Measurements from ENCODE around the gene DYNC1I1. TPM values are rescaled to one million over a fixed set of nuclear protein-coding genes. Genes with fewer than 3 reads are reported as not detected.

DYNC1I1 gene
- total RNA-seq, 1 experiment from 2014 or later = 3.2 TPM

GRCh38 chr7:95929710-95930280 is 157.4 kb downstream of the DYNC1I1 start:
- Histone ChIP-seq H3K23me2 (ENCODE audit: insufficient read length, low read depth, low read length, poor library complexity, severe bottlenecking) (no peaks in the 10 kb centered on the region), H2BK5ac (ENCODE audit: insufficient read length, low read length) (no peak overlapping the region)
- no peak overlapping the region for H3K4me3 Mint-ChIP-seq

More at GRCh38 chr7:95929710-95930280, 157.4 kb downstream of the DYNC1I1 start:
- no peak overlapping the region for H3K4ac ChIP-seq (ENCODE audit: low read depth, low read length)
- H4K8ac ChIP-seq (replicated peaks; ENCODE audit: insufficient read length, low read depth, low read length) = no peak overlapping the region
- no peak overlapping the region for H3K9ac ChIP-seq (ENCODE audit: extremely low read depth, insufficient read length, low read length)
- no peak overlapping the region for H3K4me2 ChIP-seq (ENCODE audit: insufficient read depth, insufficient read length, low read length)
- no peak overlapping the region for H4K5ac ChIP-seq (ENCODE audit: insufficient read length, low read depth, low read length)
- no peaks in the 10 kb centered on the region for H3K27me3 ChIP-seq (ENCODE audit: insufficient read depth, low read length)
- H3K27ac Mint-ChIP-seq = no peak overlapping the region
- peaks cover 2% of the 10 kb centered on the region; the same call in 1 of the 2 replicates for H3K27me3 Mint-ChIP-seq (ENCODE audit: low read depth)
- H3K79me2 ChIP-seq (ENCODE audit: insufficient read depth, low read length) = no peaks in the 10 kb centered on the region
- H3K79me1 ChIP-seq (ENCODE audit: insufficient read depth, low read depth, low read length, poor library complexity, severe bottlenecking) = no peaks in the 10 kb centered on the region
- no peak overlapping the region for H3K27ac ChIP-seq (ENCODE audit: insufficient read length, low read depth, low read length)
- WGBS (ENCODE audit: extremely low coverage, insufficient read length, low lambda C conversion rate) = no CpG with 5 or more reads among the region's 1 CpG
- H2AK5ac ChIP-seq (ENCODE audit: insufficient read length, low read length) = no peak overlapping the region
- H3K18ac ChIP-seq (ENCODE audit: insufficient read length, low read depth, low read length) = no peak overlapping the region
- H2BK12ac ChIP-seq (ENCODE audit: insufficient read length, low read depth, low read length) = no peak overlapping the region
- no peak overlapping the region for H3K14ac ChIP-seq (ENCODE audit: insufficient read depth, low read length)
- H3K23ac ChIP-seq (ENCODE audit: insufficient read length, low read depth, low read length) = no peak overlapping the region
- H4K91ac ChIP-seq (ENCODE audit: insufficient read length, low read depth, low read length) = no peak overlapping the region
- H2BK20ac ChIP-seq (ENCODE audit: low read depth, low read length, poor library complexity, severe bottlenecking) = no peak overlapping the region
- no peak overlapping the region for H2AFZ ChIP-seq (ENCODE audit: low read length)
- H2BK15ac ChIP-seq (ENCODE audit: low read depth, low read length) = no peak overlapping the region
- H3K4me1 Mint-ChIP-seq = peaks cover 0 to 2% of the 10 kb centered on the region in 2 experiments; a peak in 1 of 4 replicates
- no peaks in the 10 kb centered on the region for H3K36me3 Mint-ChIP-seq (ENCODE audit: insufficient read depth in 1 of 3, low read depth in 3 of 3)
- no peaks in the 10 kb centered on the region for H3K9me3 Mint-ChIP-seq
- no peak overlapping the region for H3T11ph ChIP-seq (ENCODE audit: low read length)
- no peaks in the 10 kb centered on the region for H3K9me3 ChIP-seq (ENCODE audit: control insufficient read depth, low read depth, low read length)
- no peaks in the 10 kb centered on the region for H4K20me1 ChIP-seq (ENCODE audit: control insufficient read depth, insufficient read depth, insufficient read length)
- H3K56ac ChIP-seq (ENCODE audit: insufficient read length, low read depth, low read length) = no peak overlapping the region
- H2BK120ac ChIP-seq (ENCODE audit: low read depth, low read length, poor library complexity, severe bottlenecking) = no peak overlapping the region
- no peak for DNase-seq
- no peaks in the 10 kb centered on the region for H3K4me1 ChIP-seq (ENCODE audit: insufficient read depth, low read length)
- TF ChIP-seq CTCF (conservative IDR thresholded peaks at IDR 0.05) = no peak
